Skin epidermis (tissue), 12 donors: ENCODE data around the gene PDE6D.

ENCODE experiments used
- H3K27ac ChIP-seq, 21 experiments: fragments of 200-600 bp; sonication (generic) in 11 of 21; one replicate each; pipeline ENCODE4 v1.5.0; 2020; ENCODE audit warnings: mild to moderate bottlenecking in 3 of 21, inconsistent platforms in 2 of 21, moderate library complexity in 2 of 21
- H3K4me3 ChIP-seq, 7 experiments: fragments of 200-600 bp; sonication (generic) in 2 of 7; one replicate each; pipeline ENCODE4 v1.5.0; 2020; ENCODE audit warnings: inconsistent platforms in 2 of 7, mild to moderate bottlenecking in 2 of 7, moderate library complexity in 1 of 7

PDE6D gene

DNA sequence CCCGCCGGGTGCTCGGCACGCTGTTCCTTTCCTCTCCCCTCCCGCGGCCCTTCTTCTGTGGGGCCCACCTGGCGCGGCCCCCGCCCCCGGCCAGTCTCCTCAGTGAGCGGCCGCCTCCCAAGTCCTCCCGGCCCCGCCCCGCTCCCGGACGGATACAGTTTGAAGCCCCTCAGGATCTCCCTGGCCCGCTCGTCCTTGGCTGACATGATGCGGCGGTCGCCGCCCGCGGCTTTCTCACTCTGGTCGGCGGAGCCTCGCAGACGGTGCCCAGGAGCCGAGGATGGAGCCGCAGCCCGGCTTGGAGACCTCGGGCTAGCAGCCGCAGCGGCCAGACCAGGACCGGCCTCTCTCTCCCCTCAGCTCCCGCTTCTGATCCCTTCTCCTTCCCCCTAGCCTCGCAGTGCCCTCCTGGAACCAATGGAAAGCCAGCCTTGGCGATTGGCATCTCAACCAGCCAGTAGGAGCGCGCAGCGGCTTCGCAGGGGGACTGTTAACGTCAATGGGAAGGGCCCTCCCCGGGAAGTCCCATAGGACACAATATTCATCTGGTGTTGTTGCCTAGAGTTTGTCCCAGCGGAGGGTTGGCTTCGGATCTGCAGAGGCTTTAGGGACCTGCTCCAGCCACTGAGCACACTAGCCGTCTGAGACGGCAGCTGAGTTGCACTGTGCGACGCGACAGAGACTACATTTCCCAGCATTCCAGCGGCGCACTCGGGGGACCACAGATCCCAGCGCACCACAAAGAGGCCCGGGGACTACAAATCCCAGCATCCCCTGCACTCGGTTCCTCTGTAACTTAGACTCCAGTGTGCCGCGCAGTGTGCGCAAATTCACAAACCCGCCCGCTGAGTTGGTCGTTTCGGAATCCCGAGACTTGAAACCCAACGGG, at the start of gene PDE6D:
Gene PDE6D (minus strand): TSS at position 374 of the 889 bp plus-strand sequence. CDS start 168 bp downstream, at position 206.
- H3K4me3 ChIP-seq = peak within 1 kb of the TSS; percentile 68 to 97 (median 94)
- H3K27ac ChIP-seq = peak within 1 kb of the TSS; percentile 33 to 91 (median 82)

DNA sequence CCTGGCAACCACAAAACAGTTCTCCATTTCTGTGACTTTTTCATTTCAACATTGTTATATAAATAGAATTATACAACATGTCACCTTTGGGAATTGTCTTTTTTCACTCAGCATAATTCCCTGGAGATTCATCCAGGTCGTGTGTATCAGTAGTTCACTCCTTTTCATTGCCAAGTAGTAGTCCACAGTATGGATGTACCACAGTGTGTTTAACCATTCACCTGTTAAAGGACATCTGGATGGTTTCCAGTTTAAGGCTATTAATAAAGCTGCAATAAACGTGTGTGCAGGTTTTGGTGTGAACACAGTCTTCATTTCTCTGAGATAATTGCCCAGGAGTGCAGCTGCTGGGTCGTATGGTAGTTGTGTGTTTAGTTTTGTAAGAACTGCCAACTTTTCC, 40.8 kb upstream of the PDE6D start:
- Histone ChIP-seq H3K4me3 (no peak overlapping the region), H3K27ac (no peak overlapping the region)

DNA sequence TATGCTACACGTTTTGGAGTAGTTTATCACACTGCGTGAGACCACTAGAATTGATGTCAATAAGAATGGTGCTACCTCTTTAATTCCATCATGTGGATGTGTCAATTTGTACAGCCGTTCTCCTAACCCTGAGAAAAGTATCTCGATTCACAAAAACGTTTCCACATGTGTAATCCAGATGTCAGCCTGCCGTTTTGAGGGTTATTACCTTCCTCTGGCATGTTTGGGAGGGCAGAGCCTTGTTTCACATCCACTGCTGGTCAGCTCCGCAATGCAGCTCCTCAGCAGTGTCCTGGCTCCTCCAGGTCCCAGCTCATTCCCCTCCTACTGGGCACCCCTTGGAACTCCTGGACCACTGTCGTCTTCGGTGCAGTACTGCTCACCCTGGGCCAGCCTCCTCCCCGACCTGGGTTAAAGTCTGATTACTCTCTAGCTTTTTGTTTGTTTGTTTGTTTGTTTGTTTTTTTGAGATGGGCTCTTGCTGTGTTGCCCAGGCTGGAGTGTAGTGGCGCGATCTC, 39.8 kb upstream of the PDE6D start:
- Histone ChIP-seq H3K27ac (no peak overlapping the region), H3K4me3 (no peak overlapping the region)

DNA sequence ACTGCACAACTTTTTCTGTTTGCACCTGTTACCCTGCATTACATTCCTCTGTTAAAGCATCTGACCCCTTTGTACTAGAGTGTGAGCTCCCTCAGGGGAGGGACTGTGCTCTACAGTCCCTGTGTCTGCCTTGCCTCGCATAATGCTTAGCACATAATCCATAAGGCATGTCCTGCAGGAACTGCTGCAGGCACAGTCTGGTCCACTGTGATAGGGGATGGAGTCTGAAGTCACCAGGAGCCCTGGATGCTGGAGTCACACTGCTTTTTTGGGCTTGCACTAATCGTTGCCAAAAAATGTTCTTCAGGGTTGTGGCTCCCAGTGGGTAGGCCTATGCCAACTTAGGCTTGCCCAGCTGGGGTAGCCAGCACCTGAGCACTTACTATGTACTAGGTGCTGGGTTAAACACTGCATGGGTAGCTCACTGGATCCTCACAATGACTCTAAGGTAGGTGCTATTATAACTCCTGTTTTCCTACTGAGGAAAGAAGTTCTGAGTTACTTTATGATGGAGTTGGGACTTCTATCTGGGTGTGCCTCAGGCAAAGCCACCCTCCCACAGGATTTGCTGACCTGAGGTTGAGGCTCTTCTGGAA, 38.5 kb upstream of the PDE6D start:
- Histone ChIP-seq H3K27ac (no peak overlapping the region), H3K4me3 (no peak overlapping the region)

DNA sequence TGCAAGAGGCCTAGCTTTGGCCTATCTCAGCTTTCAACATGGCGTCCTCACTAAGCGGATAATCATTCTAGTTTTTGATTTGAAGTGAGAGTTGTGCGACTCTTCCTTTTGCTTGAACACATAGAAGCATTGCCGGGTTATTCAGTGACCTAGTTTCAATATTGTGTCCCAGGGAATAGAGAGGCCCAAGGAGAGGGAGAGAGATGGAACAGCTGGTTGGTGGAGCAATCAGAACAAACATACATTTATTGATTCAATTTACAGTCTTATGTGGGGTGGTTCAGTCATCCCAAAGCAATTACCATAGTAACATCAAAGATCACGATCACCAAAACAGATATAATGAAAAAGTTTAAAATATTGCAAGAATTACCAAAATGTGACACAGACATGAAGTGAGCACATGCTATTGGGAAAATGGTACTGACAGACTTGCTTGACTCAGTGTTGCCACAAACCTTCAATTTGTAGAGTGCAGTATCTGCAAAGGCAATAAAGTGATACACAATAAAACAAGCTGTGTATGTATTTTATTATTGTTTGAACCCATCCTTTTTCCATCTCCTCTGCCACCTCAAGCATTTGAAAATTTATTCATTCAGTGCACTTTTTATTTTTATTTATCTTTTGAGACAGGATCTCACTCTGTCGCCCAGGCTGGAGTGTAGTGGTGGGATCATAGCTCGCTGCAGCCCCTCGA, 35.4 kb upstream of the PDE6D start:
- no peak overlapping the region for H3K4me3 ChIP-seq
- H3K27ac ChIP-seq = no peak overlapping the region

DNA sequence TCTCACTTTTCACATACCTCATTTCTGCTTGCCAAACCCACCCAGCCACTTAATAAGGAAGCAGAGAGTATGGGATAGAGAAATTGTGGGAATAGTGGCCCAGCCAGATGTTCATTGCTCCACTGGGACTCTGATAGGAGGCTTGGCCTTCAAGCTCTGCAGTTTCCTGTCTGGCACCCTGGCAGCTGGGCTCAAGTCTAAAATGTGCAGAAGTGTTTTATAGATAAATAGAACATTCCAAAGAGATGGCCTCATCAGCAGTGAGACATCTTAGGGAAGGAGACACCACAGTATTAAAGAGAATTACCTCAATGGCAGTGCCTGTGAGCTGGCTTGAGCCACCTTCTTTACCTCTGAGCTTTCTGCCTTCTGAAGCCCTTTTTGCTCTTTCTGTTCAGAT, 29.8 kb upstream of the PDE6D start:
- no peak overlapping the region for H3K27ac ChIP-seq

DNA sequence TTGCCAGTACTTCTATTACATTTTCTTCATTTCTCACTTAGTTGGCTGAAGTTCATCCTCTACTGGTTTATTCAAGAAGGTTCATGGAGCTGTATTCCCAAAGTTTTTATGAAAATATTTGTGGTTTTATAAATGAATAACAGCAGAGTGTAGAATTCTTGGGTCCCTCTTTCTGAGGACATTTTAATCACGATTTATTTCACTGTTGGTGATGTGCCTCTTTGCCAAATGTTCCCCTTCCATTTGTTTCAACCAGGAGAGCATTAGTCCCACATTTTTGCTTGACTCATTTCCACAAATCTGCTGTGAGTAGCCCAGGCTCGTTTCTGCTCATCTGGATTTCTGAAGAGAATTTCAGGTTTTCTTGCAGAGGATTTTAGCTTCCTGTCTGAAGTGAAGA, 25.9 kb upstream of the PDE6D start:
- Histone ChIP-seq H3K27ac (no peak overlapping the region), H3K4me3 (no peak overlapping the region)

More for the DNA sequence above, 29.8 kb upstream of the PDE6D start:
- H3K4me3 ChIP-seq = no peak overlapping the region

DNA sequence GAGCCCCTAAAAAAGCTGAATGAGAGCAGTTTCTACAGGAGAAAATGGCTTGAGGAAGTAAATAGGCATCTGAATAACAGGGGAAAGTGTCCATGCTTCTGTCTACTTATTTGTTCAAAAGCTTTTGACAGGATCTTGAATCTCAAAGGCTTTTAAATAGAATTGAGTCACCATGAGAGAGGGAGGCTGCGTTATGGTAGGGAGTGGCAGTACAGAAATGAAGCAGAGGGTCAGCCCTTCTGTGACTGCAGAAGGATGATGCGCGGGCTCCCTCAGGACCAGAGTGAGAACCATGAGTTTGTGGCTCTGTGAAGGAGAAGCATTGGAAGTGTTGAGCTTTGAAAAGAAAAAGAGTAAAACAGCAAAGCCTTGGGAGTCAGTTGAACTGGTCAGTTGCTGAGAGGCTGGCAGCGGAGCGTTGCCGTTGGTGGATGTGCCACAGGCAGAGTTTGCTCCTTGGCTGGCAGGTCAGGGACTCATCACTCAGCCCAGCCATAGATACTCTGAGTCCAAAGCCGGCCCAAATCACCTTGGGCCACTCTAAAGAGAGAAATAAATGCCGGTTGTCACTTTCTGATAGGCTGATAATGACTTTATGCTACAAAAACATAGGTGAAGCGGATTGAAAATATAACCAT, 22.5 kb upstream of the PDE6D start:
- H3K4me3 ChIP-seq = no peak overlapping the region
- no peak overlapping the region for H3K27ac ChIP-seq

DNA sequence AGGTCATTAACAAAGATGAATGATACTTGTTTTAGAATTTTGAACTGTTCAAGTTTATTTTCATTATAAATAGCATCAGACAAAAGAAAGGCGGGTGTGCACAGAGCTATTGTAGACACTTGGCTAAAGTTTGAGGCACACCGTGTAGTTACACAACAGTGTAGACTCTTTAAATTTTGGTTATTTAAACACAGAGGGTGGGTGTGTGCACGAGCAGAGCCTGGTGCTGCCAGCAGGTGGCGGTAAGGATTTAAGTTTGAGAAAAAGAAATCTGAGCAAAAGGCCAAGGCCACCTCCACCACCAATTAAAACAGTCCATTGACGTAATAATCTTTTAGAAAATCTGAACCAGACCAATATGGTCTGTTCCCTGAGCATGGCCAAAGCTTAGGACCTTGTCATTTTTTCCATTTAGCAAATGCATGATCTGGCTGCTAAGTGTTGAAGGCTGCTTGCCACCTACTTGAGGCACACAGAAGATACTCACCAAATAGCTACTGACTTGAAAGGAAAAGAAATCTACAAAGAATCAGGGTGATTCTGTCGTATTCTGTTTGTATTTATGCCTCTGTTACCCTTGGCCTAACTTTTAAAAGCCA, 19.5 kb upstream of the PDE6D start:
- H3K27ac ChIP-seq = no peak overlapping the region
- no peak overlapping the region for H3K4me3 ChIP-seq

DNA sequence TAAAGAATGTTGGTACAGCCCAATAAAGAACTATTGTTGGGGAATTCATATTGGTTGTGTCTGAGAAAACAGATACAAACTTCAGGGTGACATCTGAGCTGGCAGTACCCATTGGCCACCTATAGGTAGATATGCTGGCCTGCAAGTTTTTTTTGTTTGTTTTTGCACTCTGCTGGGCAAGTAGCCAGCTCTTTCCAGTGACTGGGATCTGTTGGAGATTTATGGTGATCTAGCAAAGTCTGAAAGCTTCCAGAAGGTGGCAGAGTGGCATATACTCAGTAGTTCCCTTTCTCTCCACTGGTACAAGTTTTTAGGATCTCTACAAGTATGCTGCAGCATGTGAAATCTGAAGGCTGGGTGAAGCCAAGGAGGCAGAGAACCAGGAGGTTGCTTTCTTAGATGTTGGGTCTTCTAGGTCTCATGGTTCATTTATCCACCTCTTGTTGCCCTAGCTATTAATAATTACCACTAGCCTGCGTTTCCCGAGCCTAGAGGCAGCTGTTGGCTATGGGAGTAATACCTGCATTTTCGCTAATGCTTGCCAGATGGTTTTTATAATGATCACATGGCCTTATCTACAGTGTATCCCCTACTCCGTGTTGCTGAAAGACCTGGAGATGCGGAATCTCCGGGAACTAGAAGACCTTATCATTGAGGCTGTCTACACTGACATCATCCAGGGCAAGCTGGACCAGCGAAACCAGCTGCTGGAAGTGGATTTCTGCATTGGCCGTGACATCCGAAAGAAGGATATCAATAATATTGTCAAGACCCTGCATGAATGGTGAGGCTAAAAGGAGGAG, 14.6 kb upstream of the PDE6D start:
- Histone ChIP-seq H3K27ac (no peak overlapping the region), H3K4me3 (no peak overlapping the region)

DNA sequence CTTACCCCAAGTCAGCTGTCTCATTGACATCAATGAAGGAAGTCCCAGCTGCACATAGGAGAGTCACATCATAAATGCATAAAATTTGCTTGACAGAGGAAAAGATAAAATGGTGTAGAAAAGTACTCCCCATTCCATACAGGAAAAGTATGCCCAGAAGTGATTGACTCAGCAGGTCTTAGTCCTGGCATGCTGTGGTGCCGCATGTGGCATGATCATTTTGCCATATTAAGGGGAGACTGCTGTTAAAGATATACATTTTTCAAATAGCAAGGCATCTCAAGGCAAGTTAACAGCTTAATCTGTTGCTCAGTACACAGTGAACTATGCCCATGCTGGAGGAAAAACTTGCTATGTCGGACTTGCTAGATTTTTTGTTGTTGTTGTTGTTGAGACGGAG, 13.3 kb upstream of the PDE6D start:
- Histone ChIP-seq H3K4me3 (no peak overlapping the region), H3K27ac (no peak overlapping the region)

DNA sequence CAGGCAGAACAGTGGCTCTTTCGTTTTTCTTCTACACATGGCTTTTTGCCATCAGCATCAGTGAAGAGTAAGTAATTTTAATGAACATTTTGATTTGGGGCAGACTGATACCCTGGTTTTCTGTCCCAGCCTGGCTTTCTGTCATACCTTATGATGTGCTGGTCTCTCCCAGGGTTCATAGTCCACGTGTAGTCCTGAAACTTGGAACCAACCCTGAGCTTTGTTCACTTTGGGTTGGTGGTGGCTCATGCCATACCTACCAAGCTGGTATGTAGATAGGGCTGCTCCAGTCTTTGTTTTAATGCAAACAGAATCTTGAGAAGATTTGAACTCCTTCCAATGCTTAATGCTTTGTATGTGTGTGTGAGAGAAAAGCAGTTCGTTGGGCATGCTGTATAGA, 10.0 kb upstream of the PDE6D start:
- Histone ChIP-seq H3K4me3 (no peak overlapping the region), H3K27ac (no peak overlapping the region)

DNA sequence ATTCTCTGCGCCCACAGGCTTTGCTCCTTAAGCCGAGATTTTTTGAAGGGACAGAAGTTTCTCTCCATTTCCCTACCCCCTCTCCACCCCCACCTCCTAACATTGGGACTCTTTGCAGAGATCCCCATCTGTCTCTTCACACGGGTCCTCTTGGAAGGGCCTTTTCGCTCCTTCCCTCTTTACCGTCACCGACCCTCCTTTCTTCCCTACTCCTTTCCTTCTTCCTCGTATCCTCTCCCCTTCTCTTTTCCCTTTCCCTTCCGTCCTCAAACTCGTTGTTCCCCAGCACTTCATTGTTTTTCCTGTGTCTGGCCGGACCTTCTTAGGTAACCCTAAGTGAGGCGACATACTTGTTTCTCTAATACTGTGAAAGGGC, 5.8 kb upstream of the PDE6D start:
- peak overlapping the region in 17 of 21 experiments; percentile 36 to 90 (median 78) for H3K27ac ChIP-seq
- H3K4me3 ChIP-seq = peak overlapping the region; percentile 91 to 100 (median 98)

DNA sequence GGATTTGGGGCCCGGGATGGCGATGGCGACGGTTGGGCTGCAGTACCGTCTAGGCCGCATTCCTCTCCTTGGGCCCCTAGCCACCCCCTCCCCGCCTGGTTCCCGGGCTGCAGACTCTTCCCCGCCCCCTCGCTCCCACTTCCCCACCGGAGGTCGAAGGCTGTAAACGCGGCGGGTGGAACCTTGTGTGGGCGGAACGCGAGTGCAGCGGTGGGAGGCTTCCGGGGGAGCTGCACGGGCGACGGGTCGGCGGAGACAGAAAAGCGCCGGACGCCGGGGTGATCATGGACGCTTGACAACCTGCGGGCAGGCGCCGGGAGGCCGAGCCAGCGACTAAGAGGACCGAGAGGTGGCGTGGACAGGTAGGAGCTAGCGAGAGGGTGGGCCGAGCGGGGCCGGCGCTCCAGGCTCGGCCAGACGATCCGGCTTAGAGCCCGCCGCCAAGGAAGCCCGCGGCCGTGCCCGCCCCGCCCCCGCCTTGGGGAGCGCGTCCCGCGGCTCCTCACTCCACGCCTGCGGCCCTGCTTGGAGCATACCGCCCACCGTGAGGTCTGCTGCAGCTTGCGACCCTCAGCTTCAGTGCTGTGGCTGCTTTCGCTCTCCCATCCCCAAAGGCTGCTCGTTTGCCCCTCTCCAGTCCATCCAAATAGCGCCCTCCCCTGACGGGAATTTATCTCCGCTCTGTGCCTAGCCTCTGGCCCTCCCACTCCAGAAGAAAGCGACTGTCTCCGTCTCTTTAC, 5.3 kb upstream of the PDE6D start, which contains the start of gene COPS7B:
Gene COPS7B (plus strand): TSS at position 269 of the 740 bp plus-strand sequence. CDS start 2,126 bp downstream, outside the sequence.
- Histone ChIP-seq H3K4me3 (peak within 1 kb of the TSS; percentile 91 to 100 (median 98)), H3K27ac (peak within 1 kb of the TSS; percentile 28 to 90 (median 73))

DNA sequence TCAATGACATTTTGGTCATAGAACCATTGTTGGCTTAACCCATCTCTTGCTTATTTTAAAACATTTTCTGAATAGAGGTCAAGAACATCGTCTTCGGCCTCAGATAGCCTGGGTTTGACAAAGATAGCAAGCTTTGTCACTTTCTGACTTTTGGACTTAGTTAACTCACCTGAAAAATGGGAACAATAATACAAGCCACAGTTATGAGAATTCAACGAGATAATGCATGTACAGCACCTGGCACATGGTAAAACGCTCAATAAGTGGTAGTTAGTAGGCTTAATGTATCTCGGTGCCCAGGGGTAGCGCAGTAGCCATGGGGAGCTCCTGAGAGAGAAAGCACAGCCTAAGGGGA, 4.7 kb upstream of the PDE6D start:
- H3K4me3 ChIP-seq = peak overlapping the region; percentile 91 to 100 (median 98)
- H3K27ac ChIP-seq = peak overlapping the region; percentile 28 to 90 (median 73)

DNA sequence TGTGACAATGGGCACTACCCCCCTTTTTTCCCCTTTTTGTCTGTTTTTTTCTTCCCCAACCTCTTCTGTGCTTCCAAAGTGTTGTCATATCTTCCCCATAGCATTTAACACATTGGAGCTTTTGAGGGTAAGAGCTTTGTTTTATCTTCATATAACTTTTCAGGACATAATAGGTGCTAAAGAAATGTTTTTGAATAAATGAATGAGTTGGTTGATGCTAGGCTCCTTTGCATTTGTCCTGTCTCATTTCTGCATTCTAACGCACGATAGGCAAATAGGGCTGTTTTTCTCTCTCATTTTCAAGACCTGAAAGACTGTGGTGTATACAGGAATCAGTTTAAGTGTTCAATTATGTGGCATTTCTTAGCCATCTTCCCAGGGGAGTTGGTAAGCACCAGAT, 4.3 kb upstream of the PDE6D start:
- Histone ChIP-seq H3K4me3 (no peak overlapping the region), H3K27ac (peak overlapping the region in 2 of 21 experiments; percentile 78 to 85)

DNA sequence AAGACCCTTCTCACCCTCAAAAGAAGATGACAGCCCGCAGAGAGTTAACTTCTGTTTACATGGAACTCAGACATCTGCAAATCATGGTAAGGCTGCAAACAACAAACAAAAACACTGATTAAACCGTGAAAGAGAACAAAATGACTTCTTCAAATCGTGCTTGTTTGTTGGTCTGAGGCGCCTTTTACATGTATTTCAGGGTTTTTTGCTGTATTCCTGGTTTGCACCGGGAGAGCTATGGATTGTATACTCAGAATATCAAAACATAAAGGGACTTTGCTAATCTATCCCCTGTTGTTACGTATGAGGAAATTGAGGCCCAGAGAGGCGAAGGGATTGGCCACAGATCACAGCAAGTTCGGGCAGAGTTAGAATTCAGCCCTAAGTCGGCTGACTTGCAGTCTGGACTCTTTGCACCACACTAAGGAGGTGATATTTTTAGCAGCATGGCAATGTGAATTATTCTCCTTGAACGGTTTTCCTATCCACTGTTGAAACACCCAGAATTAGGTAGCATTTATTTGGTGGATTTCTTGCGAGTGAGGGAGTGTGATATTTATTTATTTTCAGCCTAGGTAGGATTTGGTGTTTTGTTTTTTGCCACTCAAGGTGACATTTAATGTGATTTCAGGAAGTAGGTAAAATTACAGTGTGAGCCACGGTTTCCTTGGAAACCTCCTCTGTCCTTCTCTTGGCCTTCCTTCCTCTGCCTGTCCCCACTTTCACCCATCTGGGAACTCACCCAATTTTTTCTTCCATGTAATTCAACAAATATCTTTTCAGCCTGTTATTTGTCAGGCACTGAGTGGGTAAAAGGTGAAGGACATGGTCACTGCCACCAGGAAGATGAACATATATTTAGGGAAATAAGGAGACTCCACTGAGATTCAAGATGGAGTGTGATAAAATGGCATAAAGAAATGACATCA, 980 bp upstream of the PDE6D start:
- Histone ChIP-seq H3K4me3 (peak overlapping the region; percentile 68 to 97 (median 94)), H3K27ac (peak overlapping the region; percentile 33 to 91 (median 82))
